ENCODE results near the gene SMIM43. TPM values are rescaled to one million over a fixed set of nuclear protein-coding genes. Genes with fewer than 3 reads are reported as not detected.
A peak's percentile ranks its signal among the peaks of the same experiment; 100 is the strongest.

The SMIM43 gene
- 0.40 and 0.63 TPM in 2 replicates for polyA plus RNA-seq (2013)

GRCh38 chr4:121764702-121765367 is at the start of gene SMIM43:
TSS of gene SMIM43 (minus strand) at chr4:121765164. CDS start at chr4:121765105, 59 bp downstream.
- H3K14ac ChIP-seq (ENCODE audit: low read length) = no peak within 1 kb of the TSS
- H3K4ac ChIP-seq (ENCODE audit: low read depth, low read length) = no peak within 1 kb of the TSS
- H3K18ac ChIP-seq (ENCODE audit: low read length) = no peak within 1 kb of the TSS
- no peak within 1 kb of the TSS for H4K8ac ChIP-seq (ENCODE audit: low read depth, low read length)
- no peak within 1 kb of the TSS for H2BK120ac ChIP-seq (ENCODE audit: insufficient read depth, low read length, poor library complexity)
- WGBS (ENCODE audit: extremely low coverage, insufficient coverage, insufficient read length) = no CpG with 5 or more reads among the region's 75 CpGs
- H2AK5ac ChIP-seq (ENCODE audit: low read length) = no peak within 1 kb of the TSS
- H3K9me3 ChIP-seq (ENCODE audit: insufficient read depth, low read depth, low read length) = no peaks in the 10 kb centered on the region
- H3K79me1 ChIP-seq (ENCODE audit: low read length) = no peaks in the 10 kb centered on the region
- DNase-seq = peak in 1 of 2 donors; percentile 49
- H2BK5ac ChIP-seq (ENCODE audit: low read depth, low read length, poor library complexity) = no peak within 1 kb of the TSS
- H3K4me2 ChIP-seq (ENCODE audit: low read length) = peak within 1 kb of the TSS; percentile 91
- peak within 1 kb of the TSS; percentile 4 for H4K12ac ChIP-seq (ENCODE audit: low read depth, low read length)
- H3K4me3 ChIP-seq (ENCODE audit: low read depth, low read length) = peak within 1 kb of the TSS; percentile 62
- H3K36me3 ChIP-seq (ENCODE audit: control insufficient read depth in 1 of 2, insufficient read depth in 2 of 2, low read length in 2 of 2) = no peaks in the 10 kb centered on the region
- no peaks in the 10 kb centered on the region for H3K79me2 ChIP-seq (ENCODE audit: control insufficient read depth, insufficient read depth, low read length, poor library complexity)
- no peak within 1 kb of the TSS for H3K9ac ChIP-seq (ENCODE audit: low read length)
- no peak within 1 kb of the TSS for H2BK12ac ChIP-seq (ENCODE audit: low read length)
- no peak within 1 kb of the TSS for H4K91ac ChIP-seq (ENCODE audit: low read depth, low read length)
- H3K23ac ChIP-seq (ENCODE audit: low read length) = no peak within 1 kb of the TSS
- peaks cover 5 to 9% of the 10 kb centered on the region in 2 experiments for H3K4me1 ChIP-seq (ENCODE audit: control insufficient read depth in 1 of 2, insufficient read depth in 2 of 2, low read length in 2 of 2)
- H3K27ac ChIP-seq (ENCODE audit: low read depth, low read length) = no peak within 1 kb of the TSS
- peak within 1 kb of the TSS; percentile 26 for H2AFZ ChIP-seq (ENCODE audit: insufficient read depth, low read length, poor library complexity)
- H3K27me3 ChIP-seq (ENCODE audit: insufficient read depth, low read length) = peaks cover 25% of the 10 kb centered on the region

DNA sequence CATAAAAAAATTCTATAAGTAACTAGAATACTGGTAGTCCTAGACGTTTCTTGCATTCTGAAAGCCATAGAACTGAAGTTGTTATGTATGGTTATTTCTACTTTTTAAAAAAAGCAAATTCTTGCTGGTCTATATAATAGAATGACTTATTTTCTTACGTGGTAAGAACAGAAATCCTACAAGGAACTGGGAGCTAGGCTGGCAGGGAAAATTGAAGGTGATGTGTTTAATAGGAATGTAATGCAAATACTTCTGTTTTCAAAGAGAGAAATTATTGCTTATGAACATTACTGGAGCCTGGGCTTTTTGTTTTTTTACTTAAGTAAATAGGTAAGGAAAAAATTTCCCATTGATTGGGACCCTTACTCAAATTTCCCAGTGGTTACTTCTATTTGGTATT is 49.8 kb upstream of the SMIM43 start:
- DNase-seq = no peak
- Histone ChIP-seq H2AK5ac (ENCODE audit: low read length) (no peak overlapping the region), H3K4me1 (ENCODE audit: control insufficient read depth in 1 of 2, insufficient read depth in 2 of 2, low read length in 2 of 2) (no peaks in the 10 kb centered on the region), H3K4ac (ENCODE audit: low read depth, low read length) (no peak overlapping the region), H3K9ac (ENCODE audit: low read length) (no peak overlapping the region), H3K9me3 (ENCODE audit: insufficient read depth, low read depth, low read length) (no peaks in the 10 kb centered on the region), H4K12ac (ENCODE audit: low read depth, low read length) (no peak overlapping the region), H4K8ac (ENCODE audit: low read depth, low read length) (no peak overlapping the region), H3K36me3 (ENCODE audit: control insufficient read depth in 1 of 2, insufficient read depth in 2 of 2, low read length in 2 of 2) (peaks cover 7 to 12% of the 10 kb centered on the region in 2 experiments), H2BK120ac (ENCODE audit: insufficient read depth, low read length, poor library complexity) (no peak overlapping the region), H3K18ac (ENCODE audit: low read length) (no peak overlapping the region), H3K4me3 (ENCODE audit: low read depth, low read length) (no peak overlapping the region), H2BK5ac (ENCODE audit: low read depth, low read length, poor library complexity) (no peak overlapping the region), H2BK12ac (ENCODE audit: low read length) (no peak overlapping the region), H3K79me1 (ENCODE audit: low read length) (no peaks in the 10 kb centered on the region), H3K14ac (ENCODE audit: low read length) (no peak overlapping the region), H3K27ac (ENCODE audit: low read depth, low read length) (no peak overlapping the region), H3K23ac (ENCODE audit: low read length) (no peak overlapping the region), H3K4me2 (ENCODE audit: low read length) (no peak overlapping the region), H3K27me3 (ENCODE audit: insufficient read depth, low read length) (no peaks in the 10 kb centered on the region), H4K91ac (ENCODE audit: low read depth, low read length) (no peak overlapping the region), H2AFZ (ENCODE audit: insufficient read depth, low read length, poor library complexity) (no peak overlapping the region), H3K79me2 (ENCODE audit: control insufficient read depth, insufficient read depth, low read length, poor library complexity) (no peaks in the 10 kb centered on the region)
- no CpG with 5 or more reads among the region's 2 CpGs for whole genome bisulfite sequencing (ENCODE audit: extremely low coverage, insufficient coverage, insufficient read length)

DNA sequence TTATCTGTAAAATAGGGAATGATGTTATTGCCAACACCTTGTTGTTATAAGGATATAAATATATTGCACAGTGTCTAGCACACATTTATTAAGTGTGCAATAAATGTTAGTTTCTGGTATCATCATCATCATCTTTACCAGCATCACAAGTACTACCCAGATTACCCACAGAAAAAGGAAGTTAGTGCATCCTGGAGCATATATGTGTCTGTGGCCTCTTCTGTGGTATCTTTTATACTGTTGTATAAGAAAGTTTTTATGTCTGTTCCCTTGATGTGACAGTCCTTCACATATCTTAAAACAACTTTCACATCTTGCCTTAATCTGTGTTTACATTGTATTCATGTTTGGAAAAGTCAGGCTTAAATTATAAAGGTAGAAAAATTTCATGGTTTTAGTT is 46.2 kb upstream of the SMIM43 start:
- peaks cover 8 to 13% of the 10 kb centered on the region in 2 experiments for H3K36me3 ChIP-seq (ENCODE audit: control insufficient read depth in 1 of 2, insufficient read depth in 2 of 2, low read length in 2 of 2)
- H3K4me1 ChIP-seq (ENCODE audit: control insufficient read depth in 1 of 2, insufficient read depth in 2 of 2, low read length in 2 of 2) = no peaks in the 10 kb centered on the region
- H4K12ac ChIP-seq (ENCODE audit: low read depth, low read length) = no peak overlapping the region
- no peaks in the 10 kb centered on the region for H3K79me2 ChIP-seq (ENCODE audit: control insufficient read depth, insufficient read depth, low read length, poor library complexity)
- H3K79me1 ChIP-seq (ENCODE audit: low read length) = no peaks in the 10 kb centered on the region
- no peak overlapping the region for H3K27ac ChIP-seq (ENCODE audit: low read depth, low read length)
- H4K91ac ChIP-seq (ENCODE audit: low read depth, low read length) = no peak overlapping the region
- H3K27me3 ChIP-seq (ENCODE audit: insufficient read depth, low read length) = no peaks in the 10 kb centered on the region
- H3K18ac ChIP-seq (ENCODE audit: low read length) = no peak overlapping the region
- no peak for DNase-seq
- H3K14ac ChIP-seq (ENCODE audit: low read length) = no peak overlapping the region
- no peak overlapping the region for H2BK5ac ChIP-seq (ENCODE audit: low read depth, low read length, poor library complexity)
- no peak overlapping the region for H3K4me2 ChIP-seq (ENCODE audit: low read length)
- H3K23ac ChIP-seq (ENCODE audit: low read length) = no peak overlapping the region
- H3K4ac ChIP-seq (ENCODE audit: low read depth, low read length) = no peak overlapping the region
- no peak overlapping the region for H4K8ac ChIP-seq (ENCODE audit: low read depth, low read length)
- no peaks in the 10 kb centered on the region for H3K9me3 ChIP-seq (ENCODE audit: insufficient read depth, low read depth, low read length)
- H2AK5ac ChIP-seq (ENCODE audit: low read length) = no peak overlapping the region
- no peak overlapping the region for H2BK12ac ChIP-seq (ENCODE audit: low read length)
- no peak overlapping the region for H2BK120ac ChIP-seq (ENCODE audit: insufficient read depth, low read length, poor library complexity)
- H3K9ac ChIP-seq (ENCODE audit: low read length) = no peak overlapping the region
- no peak overlapping the region for H3K4me3 ChIP-seq (ENCODE audit: low read depth, low read length)
- no peak overlapping the region for H2AFZ ChIP-seq (ENCODE audit: insufficient read depth, low read length, poor library complexity)

- Histone ChIP-seq H3K23ac (ENCODE audit: low read length) (no peak overlapping the region), H4K8ac (ENCODE audit: low read depth, low read length) (no peak overlapping the region), H2BK5ac (ENCODE audit: low read depth, low read length, poor library complexity) (no peak overlapping the region), H3K9me3 (ENCODE audit: insufficient read depth, low read depth, low read length) (no peaks in the 10 kb centered on the region), H3K79me2 (ENCODE audit: control insufficient read depth, insufficient read depth, low read length, poor library complexity) (peaks cover under 1% of the 10 kb centered on the region), H4K12ac (ENCODE audit: low read depth, low read length) (no peak overlapping the region), H3K4ac (ENCODE audit: low read depth, low read length) (no peak overlapping the region), H3K4me3 (ENCODE audit: low read depth, low read length) (no peak overlapping the region), H3K79me1 (ENCODE audit: low read length) (peaks cover under 1% of the 10 kb centered on the region), H3K4me2 (ENCODE audit: low read length) (no peak overlapping the region), H4K91ac (ENCODE audit: low read depth, low read length) (no peak overlapping the region), H2AFZ (ENCODE audit: insufficient read depth, low read length, poor library complexity) (no peak overlapping the region), H2AK5ac (ENCODE audit: low read length) (no peak overlapping the region), H3K36me3 (ENCODE audit: control insufficient read depth in 1 of 2, insufficient read depth in 2 of 2, low read length in 2 of 2) (peaks cover 9 to 22% of the 10 kb centered on the region in 2 experiments), H3K14ac (ENCODE audit: low read length) (no peak overlapping the region), H3K27me3 (ENCODE audit: insufficient read depth, low read length) (no peaks in the 10 kb centered on the region), H3K9ac (ENCODE audit: low read length) (no peak overlapping the region), H2BK12ac (ENCODE audit: low read length) (no peak overlapping the region), H3K27ac (ENCODE audit: low read depth, low read length) (no peak overlapping the region), H3K4me1 (ENCODE audit: control insufficient read depth in 1 of 2, insufficient read depth in 2 of 2, low read length in 2 of 2) (no peaks in the 10 kb centered on the region), H2BK120ac (ENCODE audit: insufficient read depth, low read length, poor library complexity) (no peak overlapping the region), H3K18ac (ENCODE audit: low read length) (no peak overlapping the region)
- no CpG with 5 or more reads among the region's 4 CpGs for WGBS (ENCODE audit: extremely low coverage, insufficient coverage, insufficient read length)
- DNase-seq = no peak
These were observed 41.4 kb upstream of the SMIM43 start for GRCh38 chr4:121806411-121806810.
